IPS DF 6.9 (cell line): ENCODE measurements around the gene GGTLC1.
A peak's percentile ranks its signal among the peaks of the same experiment; 100 is the strongest.

ENCODE experiments used
- DNase-seq: peaks from one replicate; pipeline ENCODE4 v3.0.0-alpha.2; 2013; ENCODE audit warnings: low read depth, low spot score
- H3K27ac ChIP-seq: one replicate; pipeline ENCODE4 v1.5.1; 2013; ENCODE audit warnings: low read length, control low read depth
- H3K27me3 ChIP-seq: 2 replicates; pipeline ENCODE4 v1.6.1; 2013; ENCODE audit warnings: mild to moderate bottlenecking, low read length; ENCODE audit not compliant: control insufficient read depth, insufficient read depth
- H3K36me3 ChIP-seq: 2 replicates; pipeline ENCODE4 v1.6.1; 2013; ENCODE audit warnings: low read length; ENCODE audit not compliant: control insufficient read depth, insufficient read depth
- H3K4me1 ChIP-seq: 2 replicates; pipeline ENCODE4 v1.6.1; 2013; ENCODE audit warnings: low read length; ENCODE audit not compliant: control insufficient read depth, insufficient read depth
- H3K4me3 ChIP-seq: 2 replicates; pipeline ENCODE4 v1.5.1; 2013; ENCODE audit warnings: mild to moderate bottlenecking, low read length
- H3K9me3 ChIP-seq: 2 replicates; pipeline ENCODE4 v1.6.1; 2013; ENCODE audit warnings: low read length, inconsistent platforms; ENCODE audit not compliant: control insufficient read depth, insufficient read depth
- WGBS: extraction: QIAGEN DNeasy Blood & Tissue Kit; methylation state at CpG from one replicate; pipeline ENCODE4 v1.1.7; 2013; ENCODE audit warnings: mixed read lengths, missing lambda C conversion rate; ENCODE audit not compliant: insufficient read length, insufficient coverage; 5-methylcytosine and 5-hydroxymethylcytosine counted together

Gene GGTLC1

DNA sequence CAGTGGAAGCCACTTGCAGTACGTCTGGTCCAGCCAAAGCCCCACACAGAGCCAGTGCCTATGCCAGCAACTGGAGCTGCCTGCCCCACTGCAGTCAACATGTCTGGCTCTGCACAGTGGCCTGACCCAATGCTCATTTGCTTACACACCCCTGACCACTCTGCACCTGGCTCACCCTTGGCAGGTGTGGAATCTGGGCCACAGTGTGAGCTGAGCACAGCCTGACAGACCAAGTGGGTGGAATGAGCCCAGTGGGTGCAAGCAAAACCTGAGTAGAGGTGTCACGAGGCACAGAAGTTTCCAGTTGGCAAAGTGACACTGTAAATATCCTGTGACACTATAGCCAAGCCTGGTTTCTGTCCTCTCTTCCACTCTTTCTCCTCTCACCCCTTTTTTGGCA, 49.5 kb downstream of the GGTLC1 start:
- WGBS = no CpG with 5 or more reads among the region's 2 CpGs
- Histone ChIP-seq H3K9me3 (no peaks in the 10 kb centered on the region), H3K4me3 (no peak overlapping the region)

GRCh38 chr20:23938118-23938438, 50.5 kb downstream of the GGTLC1 start:
- Histone ChIP-seq H3K4me3 (no peak overlapping the region), H3K27ac (no peak overlapping the region), H3K4me1 (no peaks in the 10 kb centered on the region), H3K9me3 (no peaks in the 10 kb centered on the region), H3K27me3 (no peaks in the 10 kb centered on the region), H3K36me3 (no peaks in the 10 kb centered on the region)
- no CpG with 5 or more reads among the region's 2 CpGs for WGBS
- no peak for DNase-seq

More for the DNA sequence above, 49.5 kb downstream of the GGTLC1 start:
- no peaks in the 10 kb centered on the region for H3K4me1 ChIP-seq
- no peak overlapping the region for H3K27ac ChIP-seq
- H3K36me3 ChIP-seq = no peaks in the 10 kb centered on the region
- H3K27me3 ChIP-seq = no peaks in the 10 kb centered on the region
- no peak for DNase-seq

GRCh38 chr20:23937303-23938117, 51.1 kb downstream of the GGTLC1 start:
- no peaks in the 10 kb centered on the region for H3K4me1 ChIP-seq
- H3K4me3 ChIP-seq = no peak overlapping the region
- no peaks in the 10 kb centered on the region for H3K36me3 ChIP-seq
- H3K9me3 ChIP-seq = no peaks in the 10 kb centered on the region
- H3K27me3 ChIP-seq = no peaks in the 10 kb centered on the region
- no CpG with 5 or more reads among the region's 3 CpGs for WGBS
- H3K27ac ChIP-seq = no peak overlapping the region
- peak; percentile 50 for DNase-seq
